GM19395 (cell line): Measurements from ENCODE around the gene GRM5.
"Not testable (repeated sequence)": the region's sequence is repeated elsewhere in the genome, so short reads cannot be mapped to it uniquely, and the experiment has no call there.

Experiments
- ATAC-seq: cut with Tn5 transposase; IDR thresholded peaks from one replicate; pipeline ENCODE4 v1.9.1; 2021; ENCODE audit warnings: mild to moderate bottlenecking, moderate library complexity; ENCODE audit not compliant: unreplicated experiment

GRM5 gene

DNA sequence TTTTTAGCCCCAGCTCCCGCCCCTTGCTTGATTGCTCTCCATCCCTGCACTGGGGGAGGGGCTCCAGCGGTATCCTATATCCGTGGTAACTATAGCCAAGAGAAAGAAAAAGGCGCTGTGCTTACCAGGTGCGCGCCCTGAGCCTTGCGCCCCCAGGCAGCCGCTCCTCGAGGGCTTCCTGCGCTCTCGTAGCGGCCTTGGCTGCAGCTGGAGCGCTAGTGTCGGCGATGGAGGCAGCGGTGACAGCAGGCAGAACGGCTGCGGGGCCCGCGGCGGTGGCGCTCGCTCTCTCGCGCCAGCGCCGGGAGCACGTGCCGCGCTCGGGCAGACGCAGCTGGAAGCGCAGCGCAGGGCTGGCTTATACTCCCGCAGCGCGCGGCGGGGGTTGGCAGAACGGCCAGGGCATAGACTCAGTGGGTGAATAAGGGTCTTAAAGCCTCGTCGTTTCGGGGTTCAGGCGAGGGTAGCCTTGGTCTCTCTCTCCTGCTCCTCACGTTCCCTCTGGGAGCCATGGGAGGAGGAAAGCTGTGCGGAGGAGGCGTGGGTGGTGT is at the start of gene GRM5:
Gene GRM5, minus strand, starts transcription at position 332 of the 551 bp plus-strand sequence. CDS start 18,110 bp downstream, outside the sequence.
- ATAC-seq, result not testable (repeated sequence)

DNA sequence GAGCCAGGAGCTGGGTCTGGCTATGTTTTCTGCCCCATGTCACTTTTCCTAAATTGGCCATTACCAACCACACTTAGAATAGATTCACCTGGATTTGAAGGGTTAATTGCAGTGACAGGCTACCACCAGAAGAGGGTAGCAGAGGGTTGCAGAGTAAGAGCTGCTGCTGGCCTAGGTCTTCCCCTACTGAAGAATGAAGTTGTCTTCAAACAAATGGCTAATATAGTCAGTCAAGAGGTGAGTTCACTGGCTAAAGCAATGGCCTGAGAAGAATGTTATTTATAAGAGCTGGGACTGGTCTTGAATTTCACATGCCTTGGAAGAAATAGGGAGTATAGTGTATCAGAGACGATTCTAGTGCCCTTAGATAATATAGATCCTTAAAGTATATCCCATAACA is 32.2 kb upstream of the GRM5 start:
- ATAC-seq, result peak; percentile 97

DNA sequence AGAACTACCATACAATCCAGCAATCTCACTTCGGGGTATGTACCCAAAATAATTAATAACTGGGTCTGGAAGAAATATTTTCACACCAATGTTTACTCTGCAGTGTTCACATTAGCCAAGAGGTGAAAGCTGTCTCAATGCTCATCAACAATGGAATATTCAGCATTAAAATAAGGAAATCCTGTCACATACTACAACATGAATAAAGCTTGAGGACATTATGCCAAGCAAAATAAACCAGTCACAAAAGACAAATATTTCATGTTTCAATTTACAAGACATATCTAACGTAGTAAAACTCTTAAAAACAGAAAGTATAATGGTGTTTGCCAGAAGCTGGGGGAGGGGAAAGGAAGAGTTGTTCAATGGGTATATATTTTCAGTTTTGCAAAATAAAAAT is 28.0 kb upstream of the GRM5 start:
- ATAC-seq, result not testable (repeated sequence)

DNA sequence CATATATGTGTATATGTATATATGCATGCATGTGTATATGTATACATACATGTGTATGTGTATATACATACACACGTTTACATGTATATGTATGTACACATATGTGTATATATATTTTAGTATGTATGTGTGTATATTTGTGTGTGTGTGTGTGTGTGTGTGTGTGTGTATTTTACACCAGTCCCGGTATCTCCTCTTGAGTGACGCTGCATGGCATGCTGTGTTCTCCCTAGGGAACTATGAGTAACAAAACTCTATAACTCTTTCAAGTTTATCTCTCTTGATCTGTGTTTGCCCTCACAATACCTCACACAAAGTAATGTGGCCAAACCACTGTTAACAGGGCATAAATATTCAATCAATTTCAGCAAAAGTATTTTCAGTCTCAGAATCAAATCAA is 19.2 kb upstream of the GRM5 start:
- not testable (repeated sequence) for ATAC-seq

DNA sequence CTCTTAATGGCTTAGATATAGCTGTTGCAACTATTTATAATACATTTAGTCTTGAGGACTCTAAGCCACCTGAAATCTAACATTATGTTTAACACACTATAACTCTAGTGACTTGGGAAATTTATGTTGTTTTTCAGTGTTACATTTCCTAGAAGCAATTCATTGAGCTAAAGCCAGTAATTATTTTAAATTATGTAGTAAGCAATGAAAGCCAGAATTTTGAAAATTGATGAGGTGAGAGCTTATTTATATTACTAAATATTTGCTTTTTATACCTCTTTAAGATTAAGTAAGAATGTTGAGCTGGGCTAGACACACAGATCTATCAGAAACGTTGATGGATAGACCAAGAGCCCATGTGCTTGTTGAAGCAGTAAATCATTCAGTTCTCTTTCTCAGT is 5.1 kb upstream of the GRM5 start:
- not testable (repeated sequence) for ATAC-seq

DNA sequence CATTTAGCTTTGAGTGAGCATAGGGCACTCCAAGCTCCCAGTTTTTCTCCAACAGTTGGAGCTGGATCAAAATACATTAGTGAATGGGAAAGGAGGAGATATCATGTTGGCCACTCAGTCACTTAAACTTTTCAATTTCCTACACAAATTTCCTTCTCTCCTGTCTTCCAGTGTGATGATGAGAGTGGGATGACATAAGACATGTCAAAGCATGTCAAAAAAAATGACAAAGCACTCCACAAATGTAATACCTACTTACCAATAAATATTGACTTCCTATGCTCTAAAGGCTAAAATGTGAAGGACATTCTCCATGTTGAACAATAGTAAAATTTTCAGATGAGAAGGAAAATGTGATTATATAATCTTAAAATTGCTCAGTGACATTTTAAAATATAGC is 1.5 kb upstream of the GRM5 start:
- ATAC-seq, result no peak

DNA sequence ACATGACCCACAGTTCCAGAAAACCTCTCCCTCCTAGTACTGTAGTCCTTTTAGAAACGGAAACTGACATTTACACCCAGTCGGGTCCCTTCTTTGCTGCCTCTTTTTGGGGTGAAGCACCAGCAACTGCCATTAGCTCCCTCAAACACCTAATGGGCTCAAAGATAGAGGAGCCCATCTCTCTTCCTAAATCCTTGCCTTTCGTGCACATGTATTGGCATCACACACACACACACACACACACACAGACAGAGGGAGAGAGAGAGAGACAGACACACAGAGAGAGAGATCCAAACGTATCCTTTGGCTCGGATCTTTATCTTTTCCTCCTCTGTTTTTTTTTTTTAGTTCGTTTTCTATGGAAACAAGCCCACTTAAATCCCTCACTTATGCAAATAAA is 716 bp downstream of the GRM5 start:
- no peak for ATAC-seq

DNA sequence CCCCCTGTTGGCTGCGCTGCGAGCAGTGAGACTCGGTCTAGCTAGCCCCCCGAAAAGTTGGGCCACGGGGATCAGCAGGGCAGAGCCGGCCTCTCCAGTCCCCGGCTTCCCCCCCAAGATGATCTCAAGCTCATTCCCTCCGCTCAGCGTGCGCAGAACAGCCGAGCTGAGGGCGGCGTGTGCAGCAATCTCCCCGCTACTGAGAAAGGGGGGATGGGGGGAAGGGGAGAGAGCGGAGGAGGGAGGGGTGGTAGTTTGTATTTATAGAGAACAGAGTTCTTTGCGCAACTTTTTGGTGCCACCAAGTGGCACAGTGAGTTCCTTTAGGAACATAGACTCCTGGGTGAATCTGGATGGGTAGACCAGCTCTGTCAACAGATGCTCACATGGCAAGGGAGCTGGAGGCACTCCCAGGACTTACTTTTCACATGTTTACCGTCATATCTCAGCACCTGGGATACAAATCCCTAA is 2.3 kb downstream of the GRM5 start:
- ATAC-seq, result not testable (repeated sequence)

DNA sequence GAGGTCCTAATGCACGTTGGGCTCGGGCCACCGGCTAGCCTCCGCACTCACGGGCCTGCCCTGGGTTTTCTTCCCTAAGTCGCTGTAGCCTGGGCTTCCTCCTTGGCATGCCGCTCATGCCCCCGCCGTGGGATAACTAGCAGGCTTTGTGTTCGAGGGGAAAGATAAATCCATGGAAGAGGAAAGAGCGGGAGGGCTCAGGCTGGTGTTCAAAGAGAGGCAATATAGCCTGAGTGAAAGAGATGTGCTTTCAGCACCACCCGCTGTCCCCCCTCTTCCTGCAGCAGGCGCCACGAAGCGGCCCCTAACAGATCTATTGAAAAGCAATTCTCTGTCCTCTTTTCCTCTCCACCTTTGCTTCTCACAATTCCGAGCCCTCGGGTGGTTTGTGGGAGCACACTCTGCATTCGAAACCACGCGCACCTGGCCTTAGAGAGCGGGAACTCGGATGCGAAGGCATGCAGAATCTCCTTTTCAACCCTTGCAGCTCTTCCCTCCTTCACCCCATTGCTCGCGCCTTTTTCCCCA is 2.9 kb downstream of the GRM5 start:
- ATAC-seq, result not testable (repeated sequence)

DNA sequence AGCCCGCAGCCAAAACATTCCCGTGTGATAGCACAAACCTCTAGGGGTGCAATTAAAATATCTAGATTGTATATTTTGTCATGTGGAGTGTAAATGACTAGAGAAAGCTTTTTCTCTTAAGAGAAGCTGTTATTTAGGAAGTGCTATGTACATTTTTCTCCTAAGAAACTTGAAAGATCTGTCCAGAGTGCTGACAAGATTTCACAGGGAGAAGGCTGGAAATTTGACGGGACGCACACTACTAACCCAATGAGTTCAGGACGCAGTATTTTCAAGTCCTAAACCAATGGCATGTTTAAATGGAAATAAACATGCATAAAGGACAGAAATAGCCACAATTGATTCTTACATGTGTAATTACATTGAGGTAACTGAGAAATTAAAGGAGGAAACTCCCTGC is 3.9 kb downstream of the GRM5 start:
- not testable (repeated sequence) for ATAC-seq

DNA sequence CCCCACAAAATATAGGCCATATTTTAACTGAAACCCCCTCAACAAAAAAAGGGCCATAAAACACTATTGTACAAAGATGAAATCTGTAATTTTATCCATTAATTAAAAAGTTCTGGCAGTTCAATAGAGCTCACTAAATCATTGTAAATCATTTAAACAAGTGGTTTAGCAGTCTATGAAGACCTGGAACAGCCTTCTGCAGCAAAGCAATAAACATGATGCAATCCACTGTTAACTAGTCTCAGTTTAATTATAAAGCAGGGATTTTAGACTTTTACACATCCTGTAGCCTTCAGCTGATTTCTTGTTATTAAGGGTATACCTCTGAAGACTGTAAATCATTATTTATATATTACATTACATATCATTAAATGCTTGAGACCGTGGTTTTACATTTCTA is 8.4 kb downstream of the GRM5 start:
- ATAC-seq, result not testable (repeated sequence)

DNA sequence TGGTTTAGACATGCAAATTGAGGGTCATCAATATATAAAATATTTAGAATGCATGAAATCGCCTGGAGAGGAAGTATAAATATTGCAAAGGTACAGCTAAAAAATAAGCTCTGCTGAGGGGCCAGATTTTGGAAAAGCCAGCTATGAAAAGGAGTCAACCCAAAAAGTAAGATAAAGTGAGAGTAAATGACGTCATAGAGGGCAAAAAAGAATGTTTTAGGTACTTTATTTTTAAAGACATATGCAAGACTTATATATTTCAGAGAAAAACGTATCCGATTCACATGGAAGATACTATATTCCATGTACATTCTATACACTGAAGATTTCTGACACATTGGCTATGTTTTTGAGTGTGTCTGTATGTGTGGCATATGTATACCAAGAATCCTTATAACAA is 13.6 kb downstream of the GRM5 start:
- no peak for ATAC-seq

DNA sequence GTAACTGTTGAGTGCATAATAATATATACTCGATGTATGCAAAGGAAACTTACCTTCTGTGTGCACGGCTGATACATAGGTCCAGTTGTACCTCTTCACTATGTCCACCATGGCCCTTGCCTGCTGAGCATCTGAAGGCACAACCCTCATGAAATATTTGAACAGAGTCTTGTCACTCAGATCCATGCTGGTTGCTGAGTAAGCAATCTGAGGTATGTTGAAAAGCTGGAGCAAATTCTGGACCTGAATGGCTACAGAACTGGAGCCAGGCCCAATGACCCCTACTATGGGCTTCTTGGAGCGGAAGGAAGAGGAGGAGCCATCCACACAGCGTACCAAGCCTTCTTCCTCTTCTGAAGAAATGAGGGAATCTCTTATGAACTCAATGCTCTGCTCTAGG is 18.6 kb downstream of the GRM5 start:
- not testable (repeated sequence) for ATAC-seq

DNA sequence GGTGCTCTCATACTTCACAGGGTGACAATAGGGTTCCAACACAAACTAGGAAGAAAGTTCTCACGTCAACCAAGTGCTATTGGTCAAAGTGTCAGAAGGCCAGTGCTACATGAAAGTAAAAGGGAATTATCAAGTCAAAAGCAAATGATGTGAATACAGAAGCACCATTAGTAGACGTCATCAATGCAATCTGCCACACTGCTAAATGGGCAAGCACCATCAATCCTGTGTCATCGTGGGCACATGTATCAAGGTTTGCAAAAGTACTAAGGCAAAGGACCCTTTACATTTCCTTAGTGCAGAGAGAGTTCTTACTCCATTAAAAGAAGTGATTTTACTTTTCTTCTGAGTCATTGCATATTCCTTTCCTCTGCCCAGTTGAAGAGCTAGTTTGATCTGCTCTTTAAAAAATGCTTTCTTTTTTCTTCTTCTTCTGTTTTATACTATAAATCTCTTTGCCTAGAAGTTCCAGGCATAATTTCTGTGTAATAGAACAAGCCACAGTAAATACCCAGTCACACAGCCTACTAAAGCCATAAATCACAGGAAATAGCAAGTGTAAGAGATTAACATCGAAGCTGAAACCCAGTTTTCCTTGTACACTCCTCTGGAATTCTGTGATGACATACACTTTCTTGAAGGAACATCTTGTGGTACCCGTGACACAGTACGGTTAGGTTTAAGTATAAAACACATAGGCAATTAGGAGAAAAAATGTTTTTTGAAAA is 21.8 kb downstream of the GRM5 start:
- not testable (repeated sequence) for ATAC-seq

DNA sequence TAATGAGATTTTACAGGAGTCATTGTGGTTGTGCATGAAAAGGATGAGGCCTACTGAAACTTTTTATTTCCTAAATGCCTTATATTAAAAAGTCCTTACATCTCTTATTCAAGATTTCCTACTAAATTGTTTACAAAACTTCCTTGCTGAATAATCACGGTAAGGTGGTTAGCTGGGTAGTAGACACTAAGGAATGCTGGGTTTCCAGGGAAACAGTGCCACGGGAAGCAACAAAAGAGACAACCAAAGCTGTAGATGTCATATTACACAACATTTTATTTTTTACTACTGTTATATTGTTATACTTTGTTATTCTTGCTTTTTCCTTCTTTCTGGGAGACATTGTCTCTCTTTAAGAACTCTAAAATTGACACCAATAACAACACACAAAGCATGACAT is 36.1 kb downstream of the GRM5 start:
- not testable (repeated sequence) for ATAC-seq

DNA sequence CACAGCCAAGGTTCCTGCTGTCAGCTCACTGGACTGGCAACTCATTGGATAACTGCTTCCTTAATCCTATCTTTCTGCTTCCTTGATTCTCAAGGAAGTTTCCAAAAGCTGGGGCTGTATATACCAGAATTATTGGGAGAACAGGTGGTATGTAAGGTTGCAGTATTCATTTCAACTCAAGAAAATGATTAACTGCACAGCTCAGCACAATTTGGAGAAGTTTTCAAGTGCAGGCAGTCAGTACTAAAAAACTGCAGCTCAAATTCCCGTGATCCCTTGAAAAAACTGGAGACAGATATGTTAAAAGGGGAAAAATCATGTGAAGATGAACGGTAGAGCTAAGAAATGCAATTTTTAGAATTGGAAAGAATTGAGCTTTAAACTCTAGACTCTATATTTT is 44.4 kb downstream of the GRM5 start:
- no peak for ATAC-seq

DNA sequence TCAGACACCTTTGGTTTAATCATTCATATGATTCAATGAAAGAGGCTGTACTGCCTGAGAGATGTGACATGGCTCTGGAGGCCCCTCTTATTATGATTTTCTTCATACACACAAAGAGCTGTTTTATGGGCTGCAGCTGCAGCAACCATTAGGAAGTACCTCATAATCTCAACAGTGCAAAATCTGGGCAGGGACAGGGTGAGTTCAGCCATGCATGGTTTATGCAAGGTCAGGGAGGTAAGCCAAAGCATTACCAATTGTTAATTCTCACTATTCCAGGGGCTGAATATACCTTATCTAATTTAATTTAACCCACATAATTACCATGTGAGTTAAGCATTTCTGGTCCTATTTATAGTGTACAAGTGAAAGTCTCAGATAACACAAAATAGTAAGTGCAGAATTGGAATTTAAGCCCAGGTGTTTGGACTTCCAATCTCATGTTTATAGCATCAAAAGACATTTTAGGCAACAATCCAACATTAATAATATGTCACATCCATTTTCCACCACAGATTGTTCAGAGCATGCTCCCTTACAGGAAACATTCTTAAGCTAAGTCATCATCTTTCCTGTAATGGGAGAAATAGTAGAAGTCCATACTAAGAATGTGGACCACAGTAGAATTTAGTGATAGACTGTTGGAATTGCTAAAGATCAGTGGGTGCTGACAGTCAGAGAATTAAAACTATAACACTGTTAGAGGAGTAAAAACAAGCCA is 45.8 kb downstream of the GRM5 start:
- not testable (repeated sequence) for ATAC-seq

DNA sequence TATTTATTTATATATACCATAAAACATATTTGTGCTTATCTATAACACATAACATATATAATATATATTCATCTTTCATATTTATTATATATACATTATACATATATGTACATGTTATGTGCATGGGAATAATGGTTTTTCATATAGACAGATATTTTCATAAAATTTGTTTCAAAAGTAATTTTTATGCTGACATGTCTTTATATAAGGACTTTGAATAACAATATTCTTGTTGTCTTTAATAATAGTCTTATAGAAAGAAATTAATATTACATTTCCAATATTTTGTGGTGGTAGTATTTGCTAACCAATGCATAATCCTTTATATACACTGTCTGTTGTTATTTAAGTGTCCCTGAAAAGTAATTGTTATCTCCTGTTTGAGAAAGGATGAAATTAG is 49.6 kb downstream of the GRM5 start:
- no peak for ATAC-seq

DNA sequence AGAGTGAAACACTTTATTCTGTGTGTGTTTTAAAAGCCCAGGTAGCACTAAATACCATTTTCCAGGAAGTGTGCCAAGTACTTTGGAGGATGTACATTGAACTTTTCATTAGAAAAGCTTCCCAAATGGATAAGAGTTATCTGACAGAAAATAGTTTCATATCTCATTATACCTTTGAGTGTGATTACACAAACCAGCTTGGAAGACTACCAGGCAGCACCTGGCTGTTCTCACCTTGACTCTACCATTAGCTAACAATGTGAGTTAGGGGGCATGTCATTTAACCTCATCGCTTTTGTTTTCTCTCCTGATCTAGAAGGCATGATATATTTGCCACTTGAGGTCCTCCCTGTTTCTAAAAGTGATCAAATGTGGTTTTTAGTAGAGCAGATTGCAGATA is 50.2 kb downstream of the GRM5 start:
- no peak for ATAC-seq

DNA sequence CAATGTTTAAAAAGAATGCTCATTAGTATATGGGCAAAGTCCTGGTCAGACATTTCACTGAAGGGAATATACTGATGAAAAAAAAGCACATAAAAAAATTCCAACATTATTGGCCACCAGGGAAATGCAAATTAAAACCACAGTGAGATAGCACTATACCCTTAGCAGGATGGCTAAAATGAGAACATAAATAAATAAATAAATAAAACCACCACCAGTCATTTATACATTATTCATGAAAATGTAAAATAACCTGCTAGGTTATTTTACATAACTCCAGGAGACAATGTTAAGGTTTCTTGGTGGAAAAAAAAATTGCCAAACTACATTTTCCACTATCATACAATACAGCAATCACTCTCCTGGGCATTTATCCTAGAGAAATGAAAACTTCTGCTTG is 64.9 kb downstream of the GRM5 start:
- ATAC-seq, result not testable (repeated sequence)

DNA sequence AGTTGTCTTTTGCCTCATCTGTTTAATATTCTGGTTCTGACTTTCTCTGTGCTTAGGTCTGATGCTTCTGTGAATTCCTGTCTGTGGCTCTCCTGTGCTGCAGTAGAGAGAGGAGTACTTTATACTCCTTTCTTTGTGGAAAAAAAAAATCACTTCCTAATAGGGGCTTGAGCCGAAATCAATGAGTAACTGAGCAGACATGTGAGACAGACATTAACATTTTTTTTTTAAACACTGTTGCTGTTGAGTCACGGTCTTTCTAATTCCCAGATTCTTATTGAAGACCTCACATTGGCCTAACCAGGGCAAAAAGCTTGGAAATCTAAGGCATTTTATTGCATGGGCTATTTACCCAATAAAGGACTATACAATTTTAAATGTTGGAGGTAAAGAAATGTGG is 86.1 kb downstream of the GRM5 start:
- no peak for ATAC-seq

DNA sequence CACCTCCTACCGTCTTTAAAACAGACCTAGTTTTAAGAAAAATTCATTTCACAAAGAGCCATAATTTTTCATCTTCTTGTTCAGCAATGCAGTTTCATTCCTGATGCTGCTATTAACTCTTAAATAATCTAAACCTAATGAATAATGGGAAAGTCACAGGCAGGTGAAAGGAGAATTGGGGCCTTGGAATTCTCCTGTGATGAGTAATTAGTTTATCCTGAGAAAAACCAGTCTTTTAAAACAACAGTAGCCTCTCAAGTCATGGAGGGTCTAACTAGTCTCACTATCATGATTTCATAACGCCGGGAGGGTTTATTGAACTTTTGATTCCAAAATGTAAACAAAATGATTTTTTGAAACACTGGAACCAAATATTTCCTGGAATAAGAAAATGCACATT is 86.8 kb downstream of the GRM5 start:
- ATAC-seq, result not testable (repeated sequence)
